Measurements from ENCODE around the gene THG1L. TPM values are rescaled to one million over a fixed set of nuclear protein-coding genes. Genes with fewer than 3 reads are reported as not detected.

The THG1L gene
- total and polyA plus RNA-seq, 10 of the 15 experiments (the other 5 are each of a cell fraction or from before 2014, with no cell fraction given), result 24.8 to 58.0 (median 34.5) TPM

- H3K4me2 ChIP-seq (ENCODE audit: control insufficient read depth, insufficient read depth), result no peak overlapping the region
- RAD21 ChIA-PET (ENCODE audit: unreplicated experiment), result interaction anchor here (0.9 to 1.7 kb wide), 2 partner anchors 268 to 411 kb away, joined by 3 to 4 read pairs; no protein-coding TSS in a partner anchor
- no peaks in the 10 kb centered on the region for H3K9me3 ChIP-seq (replicated peaks; ENCODE audit: control insufficient read depth, insufficient read depth, low read length)
- peak; percentile 49 to 66 (median 64) for TF ChIP-seq CTCF (IDR thresholded peaks at IDR 0.05 in 2 of 3, conservative IDR thresholded peaks at IDR 0.05 in 1 of 3; ENCODE audit: control insufficient read depth in 2 of 3, extremely low read depth in 1 of 3, insufficient read depth in 1 of 3, low read depth in 3 of 3, low read length in 3 of 3)
- no peak for TF ChIP-seq MEF2B (IDR thresholded peaks at IDR 0.05; ENCODE audit: partially characterized antibody, poor library complexity, severe bottlenecking)
- TF ChIP-seq SKIL (IDR thresholded peaks at IDR 0.05; ENCODE audit: low read depth, poor library complexity, severe bottlenecking), result no peak
- peak; percentile 54; the same call in 1 of the 2 replicates for TF ChIP-seq SMC3 (IDR thresholded peaks at IDR 0.05; ENCODE audit: borderline replicate concordance, low read length)
- TF ChIP-seq RAD21 (IDR thresholded peaks at IDR 0.05; ENCODE audit: insufficient read depth, low read depth, low read length), result peak; percentile 53
- no peak for TF ChIP-seq CBX3 (IDR thresholded peaks at IDR 0.05; ENCODE audit: borderline replicate concordance, low read depth)
- no peak overlapping the region for H3K4me3 ChIP-seq
- peaks cover 2 to 3% of the 10 kb centered on the region in 2 experiments; a peak in 2 of 4 replicates for H3K36me3 ChIP-seq (ENCODE audit: control insufficient read depth in 2 of 2, insufficient read depth in 2 of 2, low read length in 1 of 2)
- intact Hi-C loops (cut with micrococcal nuclease; ENCODE audit: unreplicated experiment), result loop anchor here (5.0 to 10.0 kb wide), 4 partner anchors 398 to 595 kb away; partner anchors contain the start of gene MED7
- peaks cover 4% of the 10 kb centered on the region; the same call in 1 of the 2 replicates for H3K4me1 ChIP-seq (ENCODE audit: control insufficient read depth, insufficient read depth, low read length)
- in situ Hi-C loops (cut with MboI), result loop anchor here (5.0 kb wide), 1 partner anchor 68 kb away; the partner anchor contains the start of gene C5orf52
- DNase-seq (ENCODE audit: low read depth, low spot score), result no peak
- no peaks in the 10 kb centered on the region for H4K20me1 ChIP-seq (ENCODE audit: control insufficient read depth, insufficient read depth)
- no peak overlapping the region for H3K9ac ChIP-seq (ENCODE audit: control insufficient read depth, insufficient read depth, low read length)
- H3K79me2 ChIP-seq (ENCODE audit: control insufficient read depth, insufficient read depth, low read length), result no peaks in the 10 kb centered on the region; the same call in 1 of the 2 replicates
- POLR2A ChIA-PET, result interaction anchor here (0.7 kb wide), 1 partner anchor 57 kb away, joined by 6 read pairs; no protein-coding TSS in a partner anchor
- H3K27me3 ChIP-seq (replicated peaks in 1 of 2; ENCODE audit: control insufficient read depth in 2 of 2, insufficient read depth in 2 of 2, low read length in 1 of 2), result no peaks in the 10 kb centered on the region
- CTCF ChIA-PET, result interaction anchor here (2.1 to 8.0 kb wide), 5 partner anchors 10 to 411 kb away, joined by 5 to 95 read pairs (median 66); partner anchors contain the start of genes C5orf52 and THG1L
- ATAC-seq, result peak; percentile 43
- 40% methylated on average over 3 of the region's 3 CpGs for WGBS (ENCODE audit: insufficient coverage, insufficient replicate concordance, low lambda C conversion rate, missing lambda C conversion rate)
- no peak for FAIRE-seq
- H3K27ac ChIP-seq (ENCODE audit: control insufficient read depth, insufficient read depth), result no peak overlapping the region
- TSS peak; percentile 39 for BruUV-seq (replicated peaks)
- SMC1A ChIA-PET (ENCODE audit: uncharacterized antibody, unreplicated experiment), result interaction anchor here (2.3 to 6.2 kb wide), 2 partner anchors 22 to 70 kb away, joined by 5 to 40 read pairs; partner anchors contain the start of gene C5orf52
- no peak overlapping the region for H2AFZ ChIP-seq (ENCODE audit: control insufficient read depth, low read depth, low read length)
Measured at GRCh38 chr5:157740229-157740610, 9.0 kb downstream of the THG1L start.

Measured in GM12878 (cell line).